GM15510 (cell line): ENCODE results near the gene ELP4.

ENCODE experiments used
- POLR2A ChIP-seq: IDR thresholded peaks from 3 replicates; pipeline ENCODE4 v1.6.1; 2011; ENCODE audit warnings: borderline replicate concordance; ENCODE audit not compliant: insufficient read length; ENCODE audit errors: extremely low read depth

The ELP4 gene

DNA sequence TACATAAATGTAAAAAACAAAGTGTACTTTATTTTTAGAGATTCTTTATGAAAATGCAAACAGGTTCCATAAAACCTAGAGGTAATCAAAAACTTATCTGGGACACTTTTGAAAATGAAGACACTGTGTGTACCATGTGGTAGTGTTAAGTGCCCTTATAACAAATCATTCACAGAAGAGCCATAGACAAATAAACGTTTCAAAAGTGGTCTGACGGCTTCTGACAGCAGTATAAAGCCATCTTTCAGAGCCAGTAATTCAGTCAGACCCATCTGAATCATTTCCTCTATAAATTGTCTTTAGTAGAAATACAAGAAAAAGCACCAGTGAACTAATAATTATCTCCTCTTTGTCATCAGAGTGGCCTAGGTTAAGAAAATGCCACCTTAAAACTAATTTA lies 201.6 kb downstream of the ELP4 start:
- no peak for TF ChIP-seq POLR2A

DNA sequence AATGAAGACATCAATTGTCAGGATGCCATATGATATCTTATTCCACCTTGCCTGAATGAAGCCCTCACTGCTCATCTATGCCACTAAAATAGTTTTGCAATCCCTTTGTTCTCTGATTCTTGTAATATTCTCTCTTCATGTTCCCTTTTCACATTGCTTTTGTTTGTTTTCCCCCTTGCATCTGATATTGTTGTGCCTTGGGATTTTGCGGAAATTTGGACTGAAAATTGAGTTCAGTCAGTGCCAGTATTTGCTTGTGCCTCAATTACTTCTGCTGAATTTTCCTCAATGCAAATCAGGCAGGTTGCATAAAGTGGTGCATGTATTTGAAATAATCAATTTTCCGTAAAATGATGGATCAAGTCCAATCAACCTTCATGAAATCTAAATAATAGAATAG lies 203.3 kb downstream of the ELP4 start:
- no peak for TF ChIP-seq POLR2A

DNA sequence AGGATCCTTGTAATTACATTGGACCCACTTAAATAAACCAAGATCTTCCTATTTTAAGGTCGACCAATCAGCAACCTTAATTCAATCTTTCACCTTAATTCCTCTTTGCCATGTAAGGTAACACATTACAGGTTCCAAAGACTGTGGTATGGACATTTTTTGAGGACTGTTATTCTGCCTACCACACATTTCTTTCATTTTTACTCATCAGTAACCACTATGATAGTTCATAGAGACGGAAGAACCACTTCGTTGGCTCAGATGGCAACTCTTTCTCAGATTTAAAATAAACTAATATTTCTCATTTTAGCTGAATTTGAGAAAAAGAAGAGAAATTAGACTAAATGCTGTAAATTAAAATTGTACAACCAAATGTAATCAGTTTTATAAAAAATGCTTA lies 205.3 kb downstream of the ELP4 start:
- TF ChIP-seq POLR2A, result no peak

DNA sequence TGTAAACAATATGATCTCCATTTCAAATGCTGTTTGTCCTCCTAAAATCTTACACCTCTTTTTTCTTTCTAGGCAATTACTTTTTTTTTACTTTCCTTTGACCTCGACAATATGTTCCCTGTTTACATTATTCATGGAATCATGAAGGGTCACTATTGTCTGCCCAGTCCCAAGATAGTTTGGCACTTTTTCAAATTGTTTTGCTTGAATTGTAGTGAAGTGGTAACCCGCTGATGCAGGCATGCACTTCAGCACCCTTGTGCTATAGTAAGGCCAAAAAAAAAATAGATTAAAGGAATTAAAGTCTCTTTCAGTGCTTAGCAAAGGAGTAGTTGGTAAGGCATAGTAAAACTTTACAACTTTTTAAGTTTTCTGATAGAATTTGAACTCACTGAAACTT lies 210.7 kb downstream of the ELP4 start:
- TF ChIP-seq POLR2A, result no peak

DNA sequence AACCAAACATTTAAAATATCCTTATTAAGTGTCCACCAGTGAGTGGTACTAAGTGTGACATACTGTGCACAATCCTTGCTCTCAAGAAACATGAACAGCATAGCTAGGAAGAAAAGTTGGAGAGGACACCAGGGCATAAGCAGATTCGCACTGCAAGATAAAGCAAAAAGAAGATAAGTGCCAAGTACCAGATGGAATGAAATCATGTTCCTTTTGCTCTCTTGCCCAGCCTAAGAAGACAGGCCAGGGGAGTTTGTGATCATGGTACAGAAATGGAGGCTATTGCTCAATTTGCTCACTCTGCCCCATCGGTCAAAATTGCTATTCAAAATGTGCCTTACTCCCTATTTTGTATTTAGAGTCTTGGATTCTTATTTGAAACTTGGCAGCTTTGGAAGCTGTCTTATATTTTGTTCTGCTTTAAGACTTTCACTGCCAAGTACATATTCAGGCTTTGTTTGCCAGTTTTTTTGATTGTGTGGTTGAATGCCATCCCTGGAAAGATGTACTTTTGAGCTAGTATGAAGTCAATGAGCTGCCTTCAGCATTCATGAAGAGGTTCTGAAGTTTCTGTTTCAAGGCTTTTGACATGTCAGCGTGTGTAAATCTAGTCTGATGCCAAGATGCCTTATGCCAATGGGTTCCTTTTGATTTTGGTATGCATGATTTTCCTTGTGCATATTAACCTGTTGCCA lies 211.3 kb downstream of the ELP4 start:
- TF ChIP-seq POLR2A, result no peak

DNA sequence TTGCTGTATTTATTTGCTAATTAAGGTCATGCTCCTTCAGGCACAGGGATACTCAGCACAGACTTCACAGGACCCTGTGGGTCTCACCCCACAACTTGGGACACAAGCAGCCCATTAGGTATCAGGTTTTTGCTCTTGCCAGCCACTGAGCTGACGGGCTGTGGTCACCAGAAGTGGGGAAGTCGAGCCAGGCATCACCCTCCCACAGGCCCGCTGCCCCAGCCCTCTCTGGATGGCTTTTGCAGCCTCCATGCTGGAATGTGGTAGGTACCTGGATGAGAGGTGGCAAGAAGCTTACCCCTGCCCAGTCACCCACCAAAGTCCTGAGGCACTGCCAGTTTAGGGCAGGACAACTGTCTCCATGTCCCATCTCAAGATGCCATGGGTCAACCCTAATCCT lies 213.2 kb downstream of the ELP4 start:
- TF ChIP-seq POLR2A, result no peak

DNA sequence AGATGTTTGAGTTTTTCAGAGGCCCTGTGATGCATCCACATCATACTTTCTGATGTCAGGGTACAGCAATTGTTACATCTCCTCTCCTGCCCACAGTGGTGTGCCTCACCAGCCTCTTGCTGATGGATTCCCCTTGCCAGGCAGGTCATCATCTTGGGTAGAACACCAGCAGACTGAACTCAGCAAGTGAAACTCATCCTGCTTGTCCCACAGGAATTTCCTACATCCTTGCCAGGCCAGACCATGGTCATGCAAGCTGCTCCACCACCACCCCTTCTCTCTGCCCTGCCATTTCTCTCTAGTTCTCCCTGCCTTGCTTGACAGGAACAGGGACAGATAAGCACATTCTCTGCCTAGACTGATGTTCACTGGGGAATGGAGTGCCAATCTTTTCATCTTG lies 215.6 kb downstream of the ELP4 start:
- no peak for TF ChIP-seq POLR2A

DNA sequence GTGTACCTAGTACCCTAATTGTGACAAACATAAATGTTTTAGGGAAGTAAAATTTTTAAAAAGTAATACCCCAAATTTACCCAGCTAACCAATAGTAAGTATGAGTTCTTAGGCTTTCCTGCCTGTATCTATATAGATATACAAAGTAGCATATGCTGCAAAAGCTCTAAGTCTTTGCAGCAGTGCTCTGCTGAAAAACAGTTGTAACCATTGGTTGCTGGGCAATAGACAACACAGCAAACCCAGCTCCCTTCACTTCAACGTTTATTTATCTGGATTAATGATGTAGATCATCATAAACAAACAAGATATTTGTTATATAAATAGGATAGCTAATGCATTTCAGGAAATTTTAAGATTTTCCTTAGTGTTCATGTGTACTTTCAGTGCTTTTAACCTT lies 218.9 kb downstream of the ELP4 start:
- no peak for TF ChIP-seq POLR2A

DNA sequence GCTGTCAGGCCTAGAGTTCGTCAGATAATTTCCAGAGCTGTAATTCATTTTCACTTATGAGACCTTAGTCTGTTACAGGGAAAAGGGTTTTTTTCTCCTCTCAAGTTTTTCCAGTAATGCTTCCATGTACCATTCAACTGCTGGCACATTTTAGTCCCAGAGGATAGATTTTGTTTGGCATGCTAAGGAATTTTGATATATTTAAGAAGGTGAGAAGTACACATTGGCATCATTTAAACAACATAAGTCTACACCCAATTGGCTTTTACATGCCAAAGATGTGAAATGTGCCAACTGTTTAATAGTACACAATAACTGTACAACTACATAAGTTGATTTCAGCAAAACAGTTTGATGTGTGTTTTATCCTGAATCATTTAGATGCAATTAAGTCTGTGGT lies 230.6 kb downstream of the ELP4 start:
- TF ChIP-seq POLR2A, result no peak

DNA sequence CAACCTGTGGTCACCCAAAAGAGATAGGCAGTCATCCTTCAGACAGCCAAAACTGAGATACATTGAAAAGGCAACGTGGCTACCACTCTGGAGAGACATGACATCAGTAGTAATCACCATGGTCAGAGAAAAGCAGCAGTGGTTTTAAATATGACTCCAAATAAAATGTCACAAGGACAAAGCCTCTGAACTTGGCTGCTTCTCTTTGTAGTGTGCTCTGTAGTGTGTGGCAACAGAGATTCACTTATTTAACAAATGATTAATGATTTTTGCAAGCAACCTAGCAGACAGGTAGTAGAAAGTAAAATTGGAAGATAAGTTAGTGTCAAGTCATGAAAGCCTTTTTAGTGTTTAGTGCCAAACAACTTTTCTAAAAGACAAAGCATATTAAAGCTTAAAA lies 238.0 kb downstream of the ELP4 start:
- TF ChIP-seq POLR2A, result no peak

DNA sequence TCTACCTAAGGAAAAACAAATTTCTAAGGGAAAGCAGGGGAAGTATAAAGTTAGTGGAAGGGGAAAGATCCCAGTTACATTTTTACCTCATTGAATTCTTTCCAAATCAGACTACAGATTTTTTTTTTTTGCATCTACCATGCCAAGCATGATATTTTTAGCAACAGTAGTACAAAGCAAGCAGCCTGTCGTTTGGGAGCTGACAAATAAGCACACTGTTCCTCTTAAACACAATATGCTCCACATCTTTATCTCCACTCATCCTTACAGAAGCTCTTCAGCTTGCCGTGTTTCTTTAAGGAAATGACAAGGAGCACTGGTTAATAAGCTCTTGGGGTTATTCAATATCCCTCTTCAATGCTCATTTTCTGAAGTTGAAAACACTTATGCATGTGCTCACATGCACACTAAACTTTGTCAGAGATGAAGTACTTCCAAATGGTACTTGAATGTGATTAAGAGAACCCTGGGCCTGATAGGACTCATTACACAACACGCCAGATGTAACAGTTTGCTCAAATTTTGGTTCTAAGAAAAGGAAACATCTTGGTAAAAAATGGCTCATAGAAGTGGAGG lies 247.8 kb downstream of the ELP4 start:
- no peak for TF ChIP-seq POLR2A

DNA sequence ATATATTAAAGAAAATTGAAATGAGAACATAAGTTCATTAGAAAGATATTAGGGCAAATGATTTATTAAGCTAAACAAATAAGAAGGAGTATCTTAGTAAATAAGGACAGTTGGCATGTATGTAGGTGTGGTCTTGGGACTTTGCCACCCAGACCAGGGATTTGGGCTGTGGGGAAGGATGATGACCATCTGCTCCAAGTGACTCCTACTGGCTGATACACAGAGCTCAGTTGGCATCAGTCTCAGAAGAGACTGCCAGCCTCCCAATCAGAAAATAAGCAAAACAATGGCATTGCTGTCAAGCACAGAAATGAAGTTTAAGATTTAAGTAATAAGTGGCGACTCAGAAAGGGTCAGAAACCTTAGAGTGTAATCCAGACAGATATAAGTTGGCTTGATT lies 252.1 kb downstream of the ELP4 start:
- no peak for TF ChIP-seq POLR2A

DNA sequence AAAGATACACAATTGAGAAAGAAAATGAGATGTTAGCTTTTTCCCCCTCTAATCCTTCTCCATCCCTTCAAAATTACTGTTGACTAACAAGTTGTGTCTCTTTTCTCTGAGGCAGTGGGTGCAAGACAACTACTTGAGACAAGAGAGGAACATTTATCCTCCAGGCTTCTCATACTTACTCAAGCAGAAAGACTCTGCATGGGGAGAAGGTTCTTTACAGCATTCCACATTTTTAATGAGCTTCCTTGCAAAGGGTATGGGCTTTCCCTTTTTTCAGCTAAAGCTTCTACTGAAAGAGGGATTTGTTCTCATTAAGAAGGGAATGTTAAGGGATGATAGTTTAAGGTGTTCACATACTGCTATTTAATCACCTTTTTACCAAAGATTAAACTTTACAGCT lies 253.7 kb downstream of the ELP4 start:
- no peak for TF ChIP-seq POLR2A

DNA sequence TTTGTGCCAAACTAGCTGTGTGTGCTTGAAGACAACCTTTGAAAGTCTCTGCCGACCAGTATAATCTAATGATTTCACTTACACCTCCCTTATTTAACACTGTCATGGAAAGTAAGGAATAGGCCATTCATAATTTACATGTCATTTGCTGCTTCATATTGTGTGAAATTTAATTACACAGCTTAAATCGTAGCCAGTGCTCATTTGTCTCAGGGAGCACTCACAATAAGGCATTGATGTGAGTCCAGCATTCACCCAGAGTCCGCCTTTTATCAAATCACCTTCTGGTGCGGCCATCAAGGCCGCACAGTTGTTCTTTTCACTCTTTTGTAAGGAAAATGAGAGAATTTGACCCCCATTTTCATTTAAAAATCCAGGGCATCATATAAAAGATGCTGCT lies 254.7 kb downstream of the ELP4 start:
- TF ChIP-seq POLR2A, result no peak

DNA sequence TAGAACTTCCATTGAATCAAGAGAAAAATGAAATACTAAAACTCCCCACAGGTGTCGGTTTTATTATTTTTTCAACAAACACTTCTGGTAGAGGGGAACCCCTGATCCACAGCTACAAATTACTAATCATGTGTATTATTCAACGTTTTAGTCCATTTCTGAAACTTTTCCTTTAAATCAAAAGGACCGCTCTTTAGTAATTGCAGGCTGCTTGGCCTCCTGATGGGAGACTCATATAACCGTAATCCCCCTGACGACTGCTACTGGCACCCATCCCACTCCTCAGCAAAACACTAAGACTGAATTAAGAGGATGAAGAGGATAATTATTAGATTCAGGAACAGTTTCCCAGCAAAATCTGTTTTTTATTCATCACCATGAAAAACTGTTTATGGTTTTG lies 255.2 kb downstream of the ELP4 start:
- TF ChIP-seq POLR2A, result no peak

DNA sequence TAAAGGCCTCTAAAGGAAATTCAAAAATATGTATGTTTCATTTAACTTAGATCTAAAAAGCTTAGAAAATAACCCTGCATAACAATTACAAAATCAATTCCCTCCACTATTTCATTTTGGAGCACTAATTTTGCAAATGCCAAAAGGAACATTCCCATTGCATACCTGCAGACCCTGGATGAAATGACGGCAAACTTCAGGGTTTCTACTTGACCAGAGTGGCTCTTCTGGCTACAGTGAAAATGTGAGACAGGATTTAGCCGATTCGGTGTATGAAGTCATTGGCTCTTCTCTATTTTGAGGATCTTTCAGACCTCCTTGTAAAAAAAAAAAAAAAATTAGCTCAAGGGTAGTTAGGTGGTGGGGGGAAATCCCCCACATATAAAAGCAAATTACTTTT lies 257.5 kb downstream of the ELP4 start:
- no peak for TF ChIP-seq POLR2A

DNA sequence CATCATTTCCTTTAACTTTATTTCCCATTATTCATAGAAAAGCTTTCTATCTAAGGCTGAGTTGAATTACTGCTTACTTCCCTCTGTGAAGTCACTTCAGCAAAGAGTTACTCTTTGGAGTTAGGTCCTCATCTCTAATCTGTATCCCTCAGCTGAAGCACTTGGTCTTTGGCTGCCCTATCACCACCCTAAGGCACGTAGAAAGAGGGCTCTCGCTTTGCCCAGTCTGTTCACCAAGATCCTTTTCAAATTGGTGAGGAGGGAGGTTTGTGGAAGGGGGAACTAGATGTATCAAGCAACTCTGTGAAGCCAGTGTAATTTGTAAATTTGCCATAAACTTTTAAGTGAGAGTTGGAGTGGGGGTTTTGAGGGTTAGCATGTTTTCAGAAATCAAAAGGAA lies 258.1 kb downstream of the ELP4 start:
- TF ChIP-seq POLR2A, result no peak
